HL-60 (cell line): ENCODE measurements around the gene HCFC1.

ENCODE experiments used
- GABPA ChIP-seq: IDR thresholded peaks from 2 replicates; pipeline ENCODE4 v1.6.1; 2012; ENCODE audit warnings: low read depth
- REST ChIP-seq: IDR thresholded peaks from 2 replicates; pipeline ENCODE4 v1.6.1; 2012; ENCODE audit warnings: low read depth; ENCODE audit not compliant: insufficient replicate concordance

GRCh38 chrX:153952373-153953026 lies 19.1 kb downstream of the HCFC1 start:
- TF ChIP-seq GABPA (no peak), REST (no peak)
